Adrenal gland (tissue), 12 donors: ENCODE results near the gene CHST3. TPM values are rescaled to one million over a fixed set of nuclear protein-coding genes. Genes with fewer than 3 reads are reported as not detected.
A peak's percentile ranks its signal among the peaks of the same experiment; 100 is the strongest.
"Not testable (repeated sequence)": the region's sequence is repeated elsewhere in the genome, so short reads cannot be mapped to it uniquely, and the experiment has no call there.

Experiments
- DNase-seq, 7 donors: peaks; one replicate each; pipeline ENCODE4 v3.0.0-alpha.2; 2019 to 2020
- H3K27ac ChIP-seq, 5 donors: fragments of 200-600 bp; sonication (generic) in 4 of 5; 1 replicate in 3 of 5; 2 replicates in 2 of 5; pipeline versions ENCODE4 v1.5.1 to v1.8.0; 2016 to 2020; ENCODE audit warnings: mild to moderate bottlenecking in 1 of 5
- H3K27me3 ChIP-seq: fragments of 200-600 bp; 2 replicates; pipeline ENCODE4 v1.8.0; 2021
- H3K36me3 ChIP-seq, 2 donors: fragments of 200-600 bp; replicated peaks in 1 of 2; 1 replicate in 1 of 2; 2 replicates in 1 of 2; pipeline versions ENCODE4 v1.5.1 to v1.8.0; 2018 to 2022
- H3K4me1 ChIP-seq, 2 donors: fragments of 200-600 bp; replicated peaks in 1 of 2; 1 replicate in 1 of 2; 2 replicates in 1 of 2; pipeline versions ENCODE4 v1.5.1 to v1.8.0; 2018 to 2021
- H3K4me3 ChIP-seq, 4 donors: fragments of 200-600 bp; sonication (generic) in 3 of 4; one replicate each; pipeline ENCODE4 v1.5.1; 2016 to 2018
- H3K9me3 ChIP-seq, 3 donors: fragments of 200-600 bp; sonication (generic) in 1 of 3; replicated peaks in 1 of 3; 1 replicate in 2 of 3; 2 replicates in 1 of 3; pipeline versions ENCODE4 v1.5.1 to v1.8.0; 2016 to 2021
- POLR2A ChIP-seq, 2 donors: fragments of 450-650 bp; IDR thresholded peaks; one replicate each; pipeline ENCODE4 v1.6.1; 2017; ENCODE audit warnings: antibody characterized with exemption in 2 of 2, mild to moderate bottlenecking in 2 of 2, moderate library complexity in 1 of 2
- WGBS, 4 donors: extraction: QIAGEN DNeasy Blood & Tissue Kit in 2 of 4; methylation state at CpG; one replicate each; pipeline versions ENCODE4 v1.1.5 to v1.1.7; 2013 to 2017; 5-methylcytosine and 5-hydroxymethylcytosine counted together
- intact Hi-C, 2 donors: fragments of 100-400 bp; cut with DNase I; formaldehyde crosslinking; loops; one replicate each; pipeline versions ENCODE4 v1.14.1 to v1.15.0; 2022 to 2023
- polyA plus RNA-seq, 3 donors: library from polyadenylated mRNA; stranded (reverse); fragments of 200-250 nt in 2 of 3; fragments of 350-450 nt in 1 of 3; fragmentation: Illumina TruSeq in 1 of 3; extraction: RNeasy Lipid Tissue Mini Kit (QIAGEN cat#74804) in 1 of 3; gene quantifications; one replicate each; pipeline ENCODE4 v1.2.3, GENCODE V29; 2013 to 2014
- total RNA-seq, 9 donors: library from RNA; depleted of rRNA in 4 of 9; stranded (reverse); fragments of >200 nt in 4 of 9; fragments of 120-200 nt in 1 of 9; fragmentation: NEBNext Ultra II Directional in 1 of 9; extraction: Animal tissue kit (Norgen Biotek cat#: 25700) in 1 of 9; gene quantifications; one replicate each; pipeline versions ENCODE4 v1.1.0 to v1.2.4, GENCODE V29; 2013 to 2023
- TF ChIP-seq, protein P1 (sequence below), 6 experiments: fragments of 450-650 bp in 4 of 6; fragments of 200-600 bp in 2 of 6; sonication (generic) in 1 of 6; IDR thresholded peaks; 1 replicate in 5 of 6; 2 replicates in 1 of 6; pipeline versions ENCODE4 v1.5.1 to v1.8.0; 2016 to 2021; ENCODE audit warnings: antibody characterized with exemption in 6 of 6, mild to moderate bottlenecking in 2 of 6, moderate library complexity in 1 of 6
- donor health status: healthy with polysubstance abuse.
- donor health status: Bipolar disorder and iron deficiency.
- donor health status: DM: yes; HTN: yes; CAD: no.
- donor health status: DM: no; HTN: no; CAD: no.
- donor health status: DM: no; HTN: no; CAD: no.
- donor health status: DM: yes; HTN: yes; CAD: no.

Gene CHST3
- total and polyA plus RNA-seq, 12 donors = 3.9 to 49.7 (median 32.6) TPM

DNA sequence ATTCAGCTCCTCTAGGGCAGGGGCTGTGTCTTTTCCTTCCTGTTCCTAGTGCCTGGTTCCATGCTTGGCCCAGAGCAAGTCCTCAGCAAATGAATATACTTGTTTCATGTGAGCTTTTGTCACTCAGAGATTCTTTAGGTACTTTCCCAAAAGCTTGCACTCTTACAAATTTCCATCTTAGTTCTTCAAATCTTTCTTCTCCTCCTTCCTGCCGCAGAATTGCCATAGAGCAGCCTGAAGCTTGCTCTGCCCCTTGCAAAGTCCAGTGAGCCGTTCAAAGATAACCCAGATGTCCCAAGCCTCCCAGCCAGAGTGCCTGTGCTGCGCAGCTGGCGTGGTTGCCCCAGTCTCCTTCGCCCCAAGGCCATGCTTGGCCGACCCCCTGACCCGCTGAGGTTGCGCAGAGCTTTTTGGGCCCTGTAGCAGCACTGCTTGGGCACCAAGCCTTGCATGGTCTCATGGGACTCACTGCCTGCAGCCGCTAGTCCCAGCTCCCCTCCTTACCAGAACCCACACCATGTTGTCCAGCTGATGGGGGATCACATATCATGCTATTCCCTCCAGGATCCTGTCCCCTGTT is 20.7 kb downstream of the CHST3 start:
- peak overlapping the region in 4 of 5 donors; percentile 72 to 97 (median 90) for H3K27ac ChIP-seq
- TF ChIP-seq, protein P1, sequence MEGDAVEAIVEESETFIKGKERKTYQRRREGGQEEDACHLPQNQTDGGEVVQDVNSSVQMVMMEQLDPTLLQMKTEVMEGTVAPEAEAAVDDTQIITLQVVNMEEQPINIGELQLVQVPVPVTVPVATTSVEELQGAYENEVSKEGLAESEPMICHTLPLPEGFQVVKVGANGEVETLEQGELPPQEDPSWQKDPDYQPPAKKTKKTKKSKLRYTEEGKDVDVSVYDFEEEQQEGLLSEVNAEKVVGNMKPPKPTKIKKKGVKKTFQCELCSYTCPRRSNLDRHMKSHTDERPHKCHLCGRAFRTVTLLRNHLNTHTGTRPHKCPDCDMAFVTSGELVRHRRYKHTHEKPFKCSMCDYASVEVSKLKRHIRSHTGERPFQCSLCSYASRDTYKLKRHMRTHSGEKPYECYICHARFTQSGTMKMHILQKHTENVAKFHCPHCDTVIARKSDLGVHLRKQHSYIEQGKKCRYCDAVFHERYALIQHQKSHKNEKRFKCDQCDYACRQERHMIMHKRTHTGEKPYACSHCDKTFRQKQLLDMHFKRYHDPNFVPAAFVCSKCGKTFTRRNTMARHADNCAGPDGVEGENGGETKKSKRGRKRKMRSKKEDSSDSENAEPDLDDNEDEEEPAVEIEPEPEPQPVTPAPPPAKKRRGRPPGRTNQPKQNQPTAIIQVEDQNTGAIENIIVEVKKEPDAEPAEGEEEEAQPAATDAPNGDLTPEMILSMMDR (IDR thresholded peaks at IDR 0.05) = no peak
- TF ChIP-seq POLR2A (IDR thresholded peaks at IDR 0.05) = no peak
- H3K9me3 ChIP-seq = no peaks in the 10 kb centered on the region
- H3K27me3 ChIP-seq = no peaks in the 10 kb centered on the region
- H3K4me3 ChIP-seq = no peak overlapping the region
- peak in 3 of 7 donors; percentile 44 to 76 (median 75) for DNase-seq
- H3K36me3 ChIP-seq = no peaks in the 10 kb centered on the region
- H3K4me1 ChIP-seq = peaks cover 64 to 81% of the 10 kb centered on the region in 2 donors
- intact Hi-C loops = no loop called here
- WGBS, 4 donors = 38 to 66% (median 44%) methylated on average over 5 to 9 of the region's 9 CpGs

DNA sequence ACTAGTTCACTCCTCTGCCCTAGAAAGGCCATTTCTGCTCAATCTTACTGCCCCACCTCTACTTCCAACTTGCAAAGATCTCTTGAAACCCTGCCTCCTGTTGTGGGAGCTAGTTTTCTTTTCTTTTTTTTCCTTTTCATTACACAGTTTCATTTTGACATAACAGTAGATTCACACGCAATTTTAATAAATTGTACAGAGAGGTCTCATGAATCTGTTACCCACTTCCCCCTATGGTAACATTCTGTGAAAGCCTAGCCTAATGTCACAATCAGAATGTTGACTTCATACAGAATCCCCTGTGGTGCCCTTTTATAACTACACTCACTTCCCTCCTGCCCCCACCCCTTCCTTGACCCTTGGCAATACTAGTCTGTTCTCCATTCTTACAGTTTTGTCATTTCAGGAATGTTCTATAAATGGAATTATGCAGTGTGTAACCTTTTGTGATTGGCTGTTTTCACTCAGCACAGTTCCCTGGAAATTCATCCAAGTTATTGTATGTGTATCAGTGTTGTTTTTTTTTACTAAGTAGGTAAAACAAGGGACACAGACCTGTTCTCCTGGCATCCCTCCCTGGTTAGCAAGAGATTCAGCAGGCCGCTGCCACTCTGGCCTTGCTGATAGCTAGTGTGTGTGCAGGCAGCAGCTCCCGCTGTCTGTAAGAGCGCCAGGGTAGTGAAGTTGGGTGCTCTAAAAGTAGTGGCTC is 21.5 kb downstream of the CHST3 start:
- intact Hi-C loops = no loop called here
- Histone ChIP-seq H3K4me3 (no peak overlapping the region), H3K36me3 (no peaks in the 10 kb centered on the region), H3K27me3 (no peaks in the 10 kb centered on the region), H3K4me1 (peaks cover 58 to 73% of the 10 kb centered on the region in 2 donors), H3K27ac (peak overlapping the region; percentile 49 to 97 (median 89)), H3K9me3 (no peaks in the 10 kb centered on the region)
- WGBS, 4 donors = 31 to 47% (median 37%) methylated on average over 4 of the region's 4 CpGs
- TF ChIP-seq POLR2A (IDR thresholded peaks at IDR 0.05) = no peak
- TF ChIP-seq, protein P1 (IDR thresholded peaks at IDR 0.05) = peak in 3 of 6 experiments; percentile 28 to 48 (median 33)
- peak in 6 of 7 donors; percentile 58 to 88 (median 72) for DNase-seq

DNA sequence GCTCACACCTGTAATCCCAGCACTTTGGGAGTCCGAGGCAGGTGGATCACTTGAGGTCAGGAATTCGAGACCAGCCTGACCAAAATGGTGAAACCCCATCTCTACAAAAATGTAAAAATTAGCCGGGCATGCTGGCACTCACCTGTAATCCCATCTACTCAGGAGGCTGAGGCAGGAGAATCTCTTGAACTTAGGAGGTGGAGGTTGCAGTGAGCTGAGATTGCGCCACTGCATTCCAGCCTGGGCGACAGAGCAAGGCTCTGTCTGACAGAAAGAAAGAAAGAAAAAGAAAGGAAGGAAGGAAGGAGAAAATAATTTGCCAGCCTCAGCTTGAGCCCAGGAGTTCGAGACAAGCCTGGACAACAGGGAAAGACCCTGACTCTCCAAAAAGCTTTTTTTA is 24.7 kb downstream of the CHST3 start:
- 92 to 96% (median 94%) methylated on average over 6 of the region's 6 CpGs for WGBS, 4 donors
- Histone ChIP-seq H3K27ac (peak overlapping the region in 1 of 5 donors; percentile 97), H3K4me1 (peaks cover 38 to 43% of the 10 kb centered on the region in 2 donors)
- intact Hi-C loops, DNase-seq, H3K27me3 ChIP-seq, H3K4me3 ChIP-seq, H3K36me3 ChIP-seq, H3K9me3 ChIP-seq: not testable (repeated sequence)

DNA sequence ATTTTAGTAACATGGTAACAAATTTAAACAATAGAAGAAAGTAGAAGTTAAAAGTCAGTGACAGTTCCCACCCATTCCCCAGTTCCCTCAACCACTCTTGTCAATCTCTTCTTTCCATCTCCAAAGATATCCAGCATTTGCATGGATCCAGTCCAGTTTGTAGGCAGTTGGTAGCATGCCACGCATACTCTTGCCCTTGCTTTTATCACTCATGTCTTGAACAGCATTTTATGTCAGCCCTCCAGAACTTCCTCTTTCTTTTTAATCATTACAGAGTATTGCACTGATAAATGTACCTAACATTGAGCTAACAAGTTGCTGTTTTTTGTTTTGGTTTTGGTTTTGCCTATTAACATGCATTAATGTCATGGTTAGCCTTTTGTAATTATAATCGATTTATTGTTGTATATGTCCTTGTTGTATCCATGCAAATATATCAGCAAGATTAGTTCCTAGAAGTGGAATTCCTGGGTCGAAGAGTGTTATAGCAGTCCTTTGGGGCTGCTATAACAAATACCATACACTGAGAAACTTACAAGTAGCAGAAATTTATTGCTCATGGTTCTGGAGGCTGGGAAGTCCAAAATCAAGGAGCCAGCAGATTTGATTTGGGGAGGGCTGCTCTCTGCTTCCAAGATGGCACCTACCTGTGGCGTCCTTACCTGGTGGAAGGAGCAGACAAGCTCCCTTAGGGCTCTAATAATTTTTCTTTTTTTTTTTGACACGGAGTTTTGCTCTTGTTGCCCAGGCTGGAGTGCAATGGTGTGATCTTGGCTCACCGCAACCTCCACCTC is 25.7 kb downstream of the CHST3 start:
- H3K27ac ChIP-seq = peak overlapping the region in 1 of 5 donors; percentile 41
- TF ChIP-seq, protein P1 (IDR thresholded peaks at IDR 0.05) = no peak
- no peak for TF ChIP-seq POLR2A (IDR thresholded peaks at IDR 0.05)
- 49 to 62% (median 53%) methylated on average over 6 of the region's 6 CpGs for WGBS, 4 donors
- no peaks in the 10 kb centered on the region for H3K9me3 ChIP-seq
- no peak overlapping the region for H3K4me3 ChIP-seq
- H3K27me3 ChIP-seq = no peaks in the 10 kb centered on the region
- peaks cover 30 to 33% of the 10 kb centered on the region in 2 donors for H3K4me1 ChIP-seq
- DNase-seq = peak in 1 of 7 donors; percentile 54
- H3K36me3 ChIP-seq = no peaks in the 10 kb centered on the region
- intact Hi-C loops = no loop called here
